Raji (cell line): Measurements from ENCODE around the gene COX5A.
A peak's percentile ranks its signal among the peaks of the same experiment; 100 is the strongest.

Experiments
- POLR2A ChIP-seq: IDR thresholded peaks from 2 replicates; pipeline ENCODE4 v1.6.1; 2011; ENCODE audit warnings: low read depth, low read length, control low read depth; ENCODE audit not compliant: insufficient read depth

Gene COX5A

GRCh38 chr15:74937590-74938371 is at the start of gene COX5A:
Gene COX5A, minus strand, starts transcription at chr15:74938073. Its CDS starts 59 bp downstream, at chr15:74938014.
- TF ChIP-seq POLR2A, result peak; percentile 93

GRCh38 chr15:74983725-74984231 is 45.9 kb upstream of the COX5A start:
- TF ChIP-seq POLR2A, result no peak

- no peak for TF ChIP-seq POLR2A
Measured at GRCh38 chr15:74982183-74982582, 44.3 kb upstream of the COX5A start.

- no peak for TF ChIP-seq POLR2A
Measured at GRCh38 chr15:74978503-74978902, 40.6 kb upstream of the COX5A start.

- TF ChIP-seq POLR2A, result no peak
Measured at GRCh38 chr15:74978077-74978476, 40.2 kb upstream of the COX5A start.

- TF ChIP-seq POLR2A, result no peak
Measured at GRCh38 chr15:74977599-74977998, 39.7 kb upstream of the COX5A start.

- TF ChIP-seq POLR2A, result no peak
Measured at GRCh38 chr15:74976159-74976558, 38.3 kb upstream of the COX5A start.

GRCh38 chr15:74967670-74968069 is 29.8 kb upstream of the COX5A start:
- TF ChIP-seq POLR2A, result no peak

GRCh38 chr15:74964794-74965193 is 26.9 kb upstream of the COX5A start:
- TF ChIP-seq POLR2A, result no peak

GRCh38 chr15:74963213-74963612 is 25.3 kb upstream of the COX5A start:
- TF ChIP-seq POLR2A, result no peak

- no peak for TF ChIP-seq POLR2A
Measured at GRCh38 chr15:74962671-74963070, 24.8 kb upstream of the COX5A start.

- TF ChIP-seq POLR2A, result no peak
Measured at GRCh38 chr15:74962219-74962618, 24.3 kb upstream of the COX5A start.

- TF ChIP-seq POLR2A, result no peak
Measured at GRCh38 chr15:74961616-74962015, 23.7 kb upstream of the COX5A start.

- no peak for TF ChIP-seq POLR2A
Measured at GRCh38 chr15:74960995-74961588, 23.2 kb upstream of the COX5A start.

- no peak for TF ChIP-seq POLR2A
Measured at GRCh38 chr15:74960286-74960685, 22.4 kb upstream of the COX5A start.

GRCh38 chr15:74959586-74959939 is 21.7 kb upstream of the COX5A start:
- TF ChIP-seq POLR2A, result no peak

- TF ChIP-seq POLR2A, result no peak
Measured at GRCh38 chr15:74958908-74959585, 21.2 kb upstream of the COX5A start.
